T-helper 2 cell (primary cell): ENCODE results near the gene PPFIBP2.
"Not testable (repeated sequence)": the region's sequence is repeated elsewhere in the genome, so short reads cannot be mapped to it uniquely, and the experiment has no call there.

Experiments used
- DNase-seq, 5 experiments: peaks; one replicate each; pipeline versions ENCODE4 v3.0.0 to v3.0.0-alpha.2; 2012 to 2022

The PPFIBP2 gene

GRCh38 chr11:7500251-7500650, 13.5 kb upstream of the PPFIBP2 start:
- no peak for DNase-seq

DNA sequence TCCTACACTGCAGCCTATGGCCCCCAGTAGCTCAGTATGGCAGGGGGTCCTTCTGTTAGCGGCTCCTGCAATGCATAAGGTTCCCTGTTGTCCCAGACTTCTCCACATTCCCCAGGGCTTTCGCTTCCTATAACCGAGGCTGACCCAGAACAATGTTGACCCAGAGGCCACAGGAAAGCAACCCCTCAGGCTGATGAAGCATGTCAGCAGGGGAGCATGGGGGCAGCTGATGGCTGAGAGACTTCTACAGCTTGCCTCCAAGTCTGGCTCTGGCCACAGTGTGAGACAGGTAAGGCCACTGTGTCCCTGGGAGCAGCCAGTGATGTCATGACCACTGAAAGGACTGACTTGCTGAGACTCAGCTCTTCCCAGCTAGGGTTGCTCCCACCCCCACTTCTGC, 12.5 kb upstream of the PPFIBP2 start:
- no peak for DNase-seq

- no peak for DNase-seq
These were observed 11.9 kb upstream of the PPFIBP2 start for GRCh38 chr11:7501894-7502293.

DNA sequence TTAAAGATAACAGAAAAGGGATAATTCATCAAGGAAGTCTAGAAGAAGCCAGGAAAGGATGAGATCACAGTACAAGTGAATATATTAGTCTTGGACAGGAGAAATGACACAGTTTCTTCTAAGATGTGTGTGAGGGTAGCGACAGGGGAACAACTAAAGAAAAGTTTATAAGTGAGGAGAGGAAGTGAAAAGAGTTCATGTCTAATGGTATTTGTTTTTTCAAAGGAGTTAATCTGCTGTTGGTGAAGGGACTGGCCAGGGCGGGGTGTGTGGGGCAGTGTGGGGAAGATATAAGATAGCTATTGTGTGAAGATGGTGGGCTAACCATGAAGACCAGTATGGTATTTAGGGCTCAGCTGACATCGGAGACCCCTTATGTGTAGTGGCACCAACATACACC, 7.6 kb upstream of the PPFIBP2 start:
- no peak for DNase-seq

GRCh38 chr11:7508087-7508486, 5.7 kb upstream of the PPFIBP2 start:
- DNase-seq, result no peak

DNA sequence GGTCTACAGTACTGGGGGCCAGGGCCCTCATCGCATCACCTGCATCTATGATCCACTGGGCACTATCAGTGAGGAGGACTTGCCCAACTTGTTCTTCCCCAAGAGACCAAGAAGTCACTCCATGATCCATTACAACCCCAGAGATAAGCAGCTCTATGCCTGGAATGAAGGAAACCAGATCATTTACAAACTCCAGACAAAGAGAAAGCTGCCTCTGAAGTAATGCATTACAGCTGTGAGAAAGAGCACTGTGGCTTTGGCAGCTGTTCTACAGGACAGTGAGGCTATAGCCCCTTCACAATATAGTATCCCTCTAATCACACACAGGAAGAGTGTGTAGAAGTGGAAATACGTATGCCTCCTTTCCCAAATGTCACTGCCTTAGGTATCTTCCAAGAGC, 3.8 kb upstream of the PPFIBP2 start:
- DNase-seq, result no peak

DNA sequence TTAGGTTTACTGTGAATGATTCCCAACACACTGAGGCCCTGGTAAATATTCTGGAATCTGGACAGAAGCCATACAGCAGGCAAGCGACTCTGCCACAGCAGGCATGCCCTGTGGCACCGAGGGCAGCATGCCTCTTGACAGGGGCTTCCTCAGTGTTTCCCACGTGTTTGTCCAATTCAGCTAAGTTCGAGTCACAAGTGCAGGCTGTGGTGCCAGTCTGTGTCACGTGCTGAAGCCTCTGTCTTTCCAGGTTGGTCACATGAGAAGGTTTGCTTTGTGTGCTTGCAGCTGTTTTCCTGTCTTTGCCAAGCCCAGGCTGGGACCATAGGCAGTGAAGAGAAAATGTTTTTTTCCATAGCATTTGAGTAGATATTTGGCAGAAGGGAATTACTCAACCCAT, 2.4 kb upstream of the PPFIBP2 start:
- no peak for DNase-seq

DNA sequence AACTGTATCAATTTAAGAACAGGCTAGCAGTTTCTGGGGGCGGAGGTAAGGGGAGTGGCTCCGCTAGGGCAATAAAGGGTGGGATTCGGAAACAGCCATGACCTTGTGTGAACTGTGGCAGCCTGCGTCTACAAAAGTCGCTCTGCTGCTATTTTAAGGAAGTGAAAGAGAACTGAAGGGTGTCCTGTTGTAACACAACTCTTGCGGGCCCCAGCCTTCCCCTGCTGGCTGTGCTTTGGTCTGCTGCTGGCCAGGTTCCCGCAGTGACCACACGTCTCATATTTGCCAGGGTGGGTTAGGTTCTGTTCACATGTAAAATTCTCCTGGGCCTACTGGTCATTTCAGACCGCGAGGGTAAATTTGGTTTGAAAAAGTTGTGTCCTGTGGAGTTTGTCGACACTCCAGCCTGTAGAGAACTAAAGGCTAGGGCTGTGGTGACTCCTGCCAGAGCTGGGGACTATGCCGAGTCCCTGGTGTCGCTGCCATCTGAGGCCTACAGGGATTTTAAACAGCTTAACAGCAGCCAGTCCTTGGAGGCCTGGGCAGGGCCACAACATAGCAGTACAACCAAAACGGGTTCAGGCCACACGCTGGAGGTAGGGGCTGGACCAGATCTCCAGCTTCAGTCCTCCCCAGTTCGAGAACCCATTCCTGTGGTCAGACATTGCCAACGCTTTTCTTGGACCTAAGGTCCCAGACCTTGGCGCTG, 1.1 kb upstream of the PPFIBP2 start:
- DNase-seq, result peak in 1 of 5 experiments; percentile 4

DNA sequence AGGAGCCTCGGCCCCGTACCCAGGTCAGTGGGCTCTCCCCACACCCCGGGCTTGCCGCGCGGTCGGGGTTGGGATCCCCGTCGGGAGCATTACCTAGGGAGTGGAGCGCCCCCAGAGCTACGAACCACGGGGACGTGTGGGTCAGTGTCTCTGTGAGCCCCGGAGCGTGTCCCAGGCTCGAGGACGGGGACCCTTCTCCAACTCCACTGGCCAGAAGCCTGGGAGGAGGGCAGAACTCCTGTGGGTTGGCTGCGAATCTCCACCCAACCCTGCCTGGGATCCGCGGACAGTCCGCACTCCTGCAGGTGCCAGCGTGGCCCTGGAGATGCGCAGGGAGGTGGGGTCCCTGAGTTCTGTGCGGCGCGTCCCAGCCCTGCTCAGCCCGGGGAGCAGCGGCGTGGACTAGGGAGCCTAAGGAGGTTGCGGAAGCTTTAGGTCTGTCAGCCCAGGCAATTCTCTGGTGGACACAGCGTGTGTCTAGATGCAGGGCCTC, 346 bp downstream of the PPFIBP2 start:
- no peak for DNase-seq

DNA sequence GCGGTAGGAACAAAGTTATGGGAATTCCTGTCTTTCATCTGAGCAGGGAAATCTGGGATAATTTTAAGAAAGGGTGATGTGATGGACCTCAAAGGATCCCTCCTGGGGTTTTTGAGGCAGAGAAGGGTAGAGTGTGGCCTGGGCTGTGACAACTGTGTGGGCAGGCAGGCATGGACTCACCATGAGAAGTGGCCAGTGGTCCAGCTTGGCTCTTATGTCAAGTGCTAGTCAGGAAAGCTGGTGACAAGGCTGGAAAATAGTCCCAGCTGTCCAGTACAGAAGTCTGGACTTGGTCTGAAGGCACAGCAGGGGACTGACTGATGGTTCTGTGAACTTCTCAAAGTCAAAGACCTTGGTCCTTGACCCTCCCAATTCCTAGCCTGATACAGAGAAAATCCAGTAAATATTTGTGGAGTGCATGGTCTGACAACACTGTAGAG, 1.7 kb downstream of the PPFIBP2 start:
- no peak for DNase-seq

DNA sequence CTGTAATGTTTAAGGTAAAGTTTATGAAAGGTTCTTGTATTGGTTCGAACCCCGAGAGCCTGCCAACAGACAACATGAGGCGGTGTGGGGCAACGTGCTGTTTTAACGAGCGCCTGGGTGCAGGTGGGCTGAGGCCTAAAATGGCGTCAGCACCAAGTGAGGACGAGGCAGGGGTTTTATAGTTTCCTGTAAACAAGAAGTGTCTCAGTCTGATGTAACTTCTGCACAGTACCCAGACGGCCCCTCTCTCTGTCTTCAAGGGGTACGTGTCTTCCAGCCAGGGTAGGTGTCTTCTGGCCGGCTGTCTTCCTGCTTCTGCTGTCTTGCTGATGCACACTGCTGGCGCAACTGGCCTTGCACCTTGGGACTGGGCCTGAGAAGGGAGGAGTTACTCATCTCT, 2.7 kb downstream of the PPFIBP2 start:
- no peak for DNase-seq

- not testable (repeated sequence) for DNase-seq
These were observed 3.9 kb downstream of the PPFIBP2 start for GRCh38 chr11:7517743-7518142.

- DNase-seq, result no peak
These were observed 5.2 kb downstream of the PPFIBP2 start for GRCh38 chr11:7518811-7519562.

GRCh38 chr11:7520011-7520942, 6.5 kb downstream of the PPFIBP2 start:
- no peak for DNase-seq

GRCh38 chr11:7520981-7521487, 7.2 kb downstream of the PPFIBP2 start:
- no peak for DNase-seq

GRCh38 chr11:7522121-7522520, 8.3 kb downstream of the PPFIBP2 start:
- no peak for DNase-seq

DNA sequence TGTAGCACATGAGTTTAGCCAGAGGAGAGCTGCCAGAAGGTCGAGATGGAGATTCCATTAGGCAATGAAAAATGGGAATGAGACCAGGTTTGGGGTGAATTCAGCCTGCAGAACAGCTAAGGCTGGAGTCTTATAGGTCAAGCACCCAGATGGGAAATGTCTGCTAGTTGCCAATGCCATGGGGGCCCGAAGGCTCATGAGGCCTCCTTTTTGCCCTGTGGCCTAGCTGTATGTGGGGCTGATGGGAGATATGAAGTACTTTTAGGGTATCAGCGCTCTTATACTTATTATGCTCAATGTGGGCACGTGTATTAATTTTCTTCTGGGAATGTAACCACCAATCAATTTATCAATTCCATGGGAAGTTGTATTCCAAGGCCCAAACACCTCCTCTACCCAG, 8.7 kb downstream of the PPFIBP2 start:
- DNase-seq, result no peak

- DNase-seq, result no peak
These were observed 9.8 kb downstream of the PPFIBP2 start for GRCh38 chr11:7523416-7524210.

GRCh38 chr11:7524462-7525235, 10.8 kb downstream of the PPFIBP2 start:
- no peak for DNase-seq

- no peak for DNase-seq
These were observed 11.6 kb downstream of the PPFIBP2 start for GRCh38 chr11:7525424-7525823.

- DNase-seq, result peak in 3 of 5 experiments; percentile 11 to 84 (median 50)
These were observed 13.2 kb downstream of the PPFIBP2 start for GRCh38 chr11:7527029-7527428.
